A673 (cell line): ENCODE results near the gene COL19A1.

Source experiments
- CTCF ChIP-seq: fragments of 300-800, 200-600 bp; sonication (generic); conservative IDR thresholded peaks from 2 replicates; pipeline ENCODE4 v1.5.1; 2017; ENCODE audit warnings: low read depth, mild to moderate bottlenecking, antibody characterized with exemption, low read length, moderate library complexity, mixed read lengths
- EZH2 ChIP-seq: fragments of 200-600 bp; sonication (generic); IDR thresholded peaks from 2 replicates; pipeline ENCODE4 v1.6.1; 2017; ENCODE audit warnings: borderline replicate concordance, low read depth, mild to moderate bottlenecking, mixed read lengths, antibody characterized with exemption, low read length; ENCODE audit not compliant: poor library complexity, severe bottlenecking

GRCh38 chr6:70180183-70180900 lies 314.0 kb downstream of the COL19A1 start:
- TF ChIP-seq CTCF, result no peak
- no peak for TF ChIP-seq EZH2
